GM12892 (cell line): ENCODE data around the gene ERO1B.

Experiments
- POLR2A ChIP-seq: IDR thresholded peaks from 2 replicates; pipeline ENCODE4 v1.6.1; 2011; ENCODE audit warnings: low read depth, low read length, control low read depth
- POLR2AphosphoS5 ChIP-seq: IDR thresholded peaks from 2 replicates; pipeline ENCODE4 v1.6.1; 2011; ENCODE audit warnings: low read depth, low read length, control low read depth
- TAF1 ChIP-seq: IDR thresholded peaks from 2 replicates; pipeline ENCODE4 v1.6.1; 2011; ENCODE audit warnings: low read depth, mild to moderate bottlenecking, control low read depth, low read length, borderline replicate concordance

DNA sequence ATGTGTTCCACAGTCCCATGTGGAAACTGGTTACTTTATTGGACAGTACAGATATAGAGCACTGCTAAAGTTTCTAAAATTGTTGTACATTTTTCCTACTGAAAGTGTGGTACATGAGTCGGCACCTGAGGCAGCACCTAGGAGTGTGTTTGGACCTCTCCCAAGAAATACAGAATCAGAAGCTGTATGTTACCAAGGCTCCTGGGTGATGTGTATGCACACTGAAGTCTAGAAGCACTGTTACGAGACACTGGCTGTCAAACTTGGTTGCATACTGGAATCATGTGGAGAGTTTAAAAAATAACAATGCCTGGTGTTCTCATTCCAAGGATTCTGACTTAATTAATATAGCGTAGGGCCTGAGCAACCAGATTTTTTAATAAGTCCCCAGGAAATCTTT, 46.6 kb downstream of the ERO1B start:
- TF ChIP-seq POLR2A (no peak), POLR2AphosphoS5 (no peak), TAF1 (no peak)
